Keratinocyte (primary cell): ENCODE data around the gene GRHPR. TPM values are rescaled to one million over a fixed set of nuclear protein-coding genes. Genes with fewer than 3 reads are reported as not detected.

Source experiments
- DNase-seq: peaks from one replicate; pipeline ENCODE4 v3.0.0-alpha.2; 2011; ENCODE audit warnings: low read depth, missing footprints, low spot score
- FAIRE-seq: peaks from 2 replicates; lab custom pipeline; 2011; peaks lifted over from hg19 to GRCh38; lab: Jason Lieb, UNC
- H2AFZ ChIP-seq: 2 replicates; pipeline ENCODE4 v1.6.0; 2012; ENCODE audit warnings: low read length, control low read depth, inconsistent platforms; ENCODE audit not compliant: control insufficient read depth
- H3K27ac ChIP-seq: 2 replicates; pipeline ENCODE4 v1.5.1; 2011; ENCODE audit warnings: low read length; ENCODE audit not compliant: control insufficient read depth, insufficient read depth
- H3K27me3 ChIP-seq: 3 replicates; pipeline ENCODE4 v1.6.0; 2011; ENCODE audit warnings: low read length; ENCODE audit not compliant: control insufficient read depth, insufficient read depth; ENCODE audit errors: extremely low read depth
- H3K36me3 ChIP-seq, 2 experiments: 2 replicates in 1 of 2; 3 replicates in 1 of 2; pipeline ENCODE4 v1.5.1; 2011; ENCODE audit warnings: low read length in 2 of 2, mild to moderate bottlenecking in 1 of 2; ENCODE audit not compliant: control insufficient read depth in 2 of 2, insufficient read depth in 2 of 2; ENCODE audit errors: extremely low read depth in 1 of 2
- H3K4me1 ChIP-seq: 3 replicates; pipeline ENCODE4 v1.5.1; 2011; ENCODE audit warnings: low read length; ENCODE audit not compliant: control insufficient read depth, insufficient read depth; ENCODE audit errors: extremely low read depth
- H3K4me2 ChIP-seq: 3 replicates; pipeline ENCODE4 v1.6.0; 2011; ENCODE audit warnings: low read depth, low read length; ENCODE audit not compliant: control insufficient read depth, insufficient read depth; ENCODE audit errors: extremely low read depth
- H3K4me3 ChIP-seq, 3 experiments: fragments of 200-600 bp in 1 of 3; sonication (generic) in 1 of 3; 2 replicates in 2 of 3; 3 replicates in 1 of 3; pipeline ENCODE4 v1.5.1; 2011 to 2016; ENCODE audit warnings: low read length in 3 of 3, mild to moderate bottlenecking in 3 of 3, control low read depth in 2 of 3, inconsistent platforms in 1 of 3, low read depth in 1 of 3, mixed read lengths in 1 of 3, mixed run types in 1 of 3, moderate library complexity in 1 of 3; ENCODE audit not compliant: control insufficient read depth in 2 of 3, insufficient read depth in 2 of 3; ENCODE audit errors: extremely low read depth in 1 of 3
- H3K79me2 ChIP-seq: 2 replicates; pipeline ENCODE4 v1.6.0; 2012; ENCODE audit warnings: low read length; ENCODE audit not compliant: control insufficient read depth, insufficient read depth
- H3K9ac ChIP-seq: 3 replicates; pipeline ENCODE4 v1.6.0; 2011; ENCODE audit warnings: low read length; ENCODE audit not compliant: control insufficient read depth, insufficient read depth; ENCODE audit errors: extremely low read depth
- H3K9me1 ChIP-seq: 3 replicates; pipeline ENCODE4 v1.6.0; 2011; ENCODE audit warnings: low read length; ENCODE audit not compliant: control insufficient read depth, insufficient read depth; ENCODE audit errors: extremely low read depth
- H3K9me3 ChIP-seq: 2 replicates; pipeline ENCODE4 v1.5.1; 2012; ENCODE audit warnings: low read depth, low read length; ENCODE audit not compliant: control insufficient read depth
- H4K20me1 ChIP-seq: 3 replicates; pipeline ENCODE4 v1.6.0; 2011; ENCODE audit warnings: low read length; ENCODE audit not compliant: control insufficient read depth, insufficient read depth; ENCODE audit errors: extremely low read depth
- EZH2 ChIP-seq: IDR thresholded peaks from one replicate; pipeline ENCODE4 v1.6.1; 2012; ENCODE audit warnings: inconsistent platforms, mild to moderate bottlenecking, low read length, moderate library complexity
- dilution Hi-C: fragments of 300-500 bp; cut with MboI; formaldehyde crosslinking; loops from one replicate; pipeline ENCODE4 v1.7.0; 2020; ENCODE audit warnings: low sequenced_read_pairs; ENCODE audit not compliant: extremely low pct_ligation_motif_present
- polyA plus RNA-seq, 5 experiments: library from polyadenylated mRNA; depleted of rRNA in 3 of 5; stranded (reverse) in 3 of 5; stranded (forward) in 1 of 5; unstranded in 1 of 5; fragments of >200 nt; gene quantifications; 1 replicate in 1 of 5; 2 replicates in 3 of 5; 3 replicates in 1 of 5; pipeline versions ENCODE4 v1.2.1 to v1.2.3, GENCODE V29; 2011 to 2012; ENCODE audit warnings: missing spikeins in 2 of 5, low read depth in 1 of 5, low replicate concordance in 1 of 5
- TF ChIP-seq, protein P1 (sequence below), 3 experiments: IDR thresholded peaks in 1 of 3; conservative IDR thresholded peaks in 1 of 3; optimal IDR thresholded peaks in 1 of 3; 2 replicates in 2 of 3; 3 replicates in 1 of 3; pipeline versions ENCODE3 to v1.5.1; 2011; ENCODE audit warnings: low read length in 3 of 3, mild to moderate bottlenecking in 3 of 3, moderate library complexity in 2 of 3, control low read depth in 1 of 3, inconsistent platforms in 1 of 3; ENCODE audit not compliant: insufficient read depth in 2 of 3; ENCODE audit errors: extremely low read depth in 1 of 3

GRHPR gene
- polyA plus RNA-seq, 1 donor (not counting 4 experiments of a cell fraction or from before 2014, with no cell fraction given), result 116 TPM

DNA sequence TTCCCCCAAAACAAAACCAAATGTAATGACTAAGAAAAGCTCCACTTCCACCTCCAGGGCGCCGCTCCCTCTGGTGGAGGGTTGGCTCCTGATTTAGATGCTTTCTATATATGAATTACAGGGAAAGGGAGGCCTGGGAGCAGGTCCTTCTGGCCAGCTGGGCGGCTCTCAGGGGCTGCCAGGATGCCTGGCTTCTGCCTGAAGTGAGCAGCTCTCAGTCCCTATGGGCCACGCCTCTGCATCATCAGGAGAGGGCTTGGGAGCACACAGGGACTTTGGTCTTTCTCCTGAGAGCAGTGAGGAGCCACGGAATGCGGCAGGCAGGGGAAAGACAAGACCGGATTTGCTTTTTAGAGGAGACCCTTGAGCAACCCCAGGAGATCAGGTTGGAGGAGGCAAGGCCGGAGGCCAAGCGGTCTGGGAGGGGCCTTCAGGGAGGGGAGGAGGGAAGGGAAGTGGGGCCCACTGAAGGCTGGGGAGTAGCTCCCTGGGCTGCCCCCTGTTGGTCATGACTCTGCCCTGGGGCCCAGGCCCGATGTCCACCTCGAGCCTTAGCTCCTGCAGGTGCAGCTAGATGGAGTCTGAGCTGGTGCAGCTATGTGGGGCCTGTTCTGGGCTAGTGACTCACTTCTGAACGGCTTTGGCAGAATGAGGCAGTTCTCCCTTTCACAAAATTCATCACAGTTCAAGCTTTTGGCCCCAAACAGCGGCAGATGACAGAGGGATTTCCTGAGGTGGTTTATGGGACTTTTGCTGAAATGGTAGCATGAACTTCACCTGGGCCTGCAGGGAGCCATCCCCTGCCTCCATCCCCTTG is 11.3 kb upstream of the GRHPR start:
- H3K27ac ChIP-seq, result no peak overlapping the region
- H3K27me3 ChIP-seq, result no peaks in the 10 kb centered on the region
- dilution Hi-C loops, result loop anchor here (25.0 kb wide), 1 partner anchor 99 kb away; no protein-coding TSS in a partner anchor
- peaks cover 43% of the 10 kb centered on the region for H3K4me1 ChIP-seq
- H3K36me3 ChIP-seq, result no peaks in the 10 kb centered on the region
- no peak overlapping the region for H3K4me2 ChIP-seq
- H3K9me3 ChIP-seq, result no peaks in the 10 kb centered on the region
- no peak overlapping the region for H3K4me3 ChIP-seq
- H3K79me2 ChIP-seq, result no peaks in the 10 kb centered on the region
- no peak overlapping the region for H2AFZ ChIP-seq
- FAIRE-seq, result no peak
- TF ChIP-seq EZH2, result no peak
- TF ChIP-seq, protein P1, sequence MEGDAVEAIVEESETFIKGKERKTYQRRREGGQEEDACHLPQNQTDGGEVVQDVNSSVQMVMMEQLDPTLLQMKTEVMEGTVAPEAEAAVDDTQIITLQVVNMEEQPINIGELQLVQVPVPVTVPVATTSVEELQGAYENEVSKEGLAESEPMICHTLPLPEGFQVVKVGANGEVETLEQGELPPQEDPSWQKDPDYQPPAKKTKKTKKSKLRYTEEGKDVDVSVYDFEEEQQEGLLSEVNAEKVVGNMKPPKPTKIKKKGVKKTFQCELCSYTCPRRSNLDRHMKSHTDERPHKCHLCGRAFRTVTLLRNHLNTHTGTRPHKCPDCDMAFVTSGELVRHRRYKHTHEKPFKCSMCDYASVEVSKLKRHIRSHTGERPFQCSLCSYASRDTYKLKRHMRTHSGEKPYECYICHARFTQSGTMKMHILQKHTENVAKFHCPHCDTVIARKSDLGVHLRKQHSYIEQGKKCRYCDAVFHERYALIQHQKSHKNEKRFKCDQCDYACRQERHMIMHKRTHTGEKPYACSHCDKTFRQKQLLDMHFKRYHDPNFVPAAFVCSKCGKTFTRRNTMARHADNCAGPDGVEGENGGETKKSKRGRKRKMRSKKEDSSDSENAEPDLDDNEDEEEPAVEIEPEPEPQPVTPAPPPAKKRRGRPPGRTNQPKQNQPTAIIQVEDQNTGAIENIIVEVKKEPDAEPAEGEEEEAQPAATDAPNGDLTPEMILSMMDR (optimal IDR thresholded peaks at IDR 0.05 in 1 of 3, IDR thresholded peaks at IDR 0.05 in 1 of 3, conservative IDR thresholded peaks at IDR 0.05 in 1 of 3; ENCODE audit: extremely low read depth in 1 of 3, insufficient read depth in 2 of 3, low read length in 3 of 3), result peak in 2 of 3 experiments; percentile 23 to 35
- no peaks in the 10 kb centered on the region for H4K20me1 ChIP-seq
- no peaks in the 10 kb centered on the region for H3K9me1 ChIP-seq
- H3K9ac ChIP-seq, result no peak overlapping the region
- no peak for DNase-seq

DNA sequence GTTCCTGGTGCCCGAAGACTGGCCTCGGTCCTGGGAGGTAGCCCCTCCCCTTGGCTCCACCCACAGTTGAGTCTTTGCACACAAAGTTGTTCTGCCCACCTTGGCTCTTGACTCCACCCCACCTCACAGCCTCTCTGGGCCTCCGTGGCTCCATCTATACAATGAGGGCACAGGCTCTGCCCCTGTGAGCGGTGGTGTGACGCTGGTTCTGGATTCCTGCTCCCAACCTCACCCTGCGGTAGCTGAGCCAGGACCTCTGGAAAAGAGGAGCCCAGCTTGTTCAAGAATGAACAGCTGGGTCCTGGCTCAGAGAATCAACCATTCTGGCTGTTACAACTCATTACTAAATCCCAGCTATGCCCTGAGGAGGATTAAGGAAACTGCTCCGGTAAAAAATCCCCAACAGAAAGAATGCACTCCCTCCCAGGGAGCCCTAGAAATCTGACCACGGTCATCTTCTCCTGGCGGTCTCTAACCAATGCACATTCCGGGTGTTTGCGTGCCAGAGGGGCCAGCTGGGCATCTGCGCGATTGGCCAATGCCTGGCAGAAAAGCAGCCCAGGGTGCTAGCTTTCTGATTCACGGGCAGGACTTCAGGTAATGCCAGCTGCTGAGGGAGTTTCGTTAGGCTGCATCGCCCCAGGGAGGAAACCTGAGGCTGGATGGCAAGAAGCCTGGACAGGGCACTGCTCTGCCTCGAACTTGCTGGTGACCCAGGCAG is 9.9 kb upstream of the GRHPR start:
- H3K4me2 ChIP-seq, result peak overlapping the region; percentile 66
- no peaks in the 10 kb centered on the region for H3K79me2 ChIP-seq
- DNase-seq, result peak; percentile 41
- peak; percentile 75 for FAIRE-seq
- dilution Hi-C loops, result loop anchor here (25.0 kb wide), 1 partner anchor 100 kb away; no protein-coding TSS in a partner anchor
- no peaks in the 10 kb centered on the region for H3K9me3 ChIP-seq
- peak overlapping the region in 1 of 3 experiments; percentile 6 for H3K4me3 ChIP-seq
- no peaks in the 10 kb centered on the region for H3K9me1 ChIP-seq
- no peaks in the 10 kb centered on the region for H3K27me3 ChIP-seq
- peak overlapping the region; percentile 45 for H3K9ac ChIP-seq
- H3K4me1 ChIP-seq, result peaks cover 43% of the 10 kb centered on the region
- H4K20me1 ChIP-seq, result no peaks in the 10 kb centered on the region
- no peaks in the 10 kb centered on the region for H3K36me3 ChIP-seq
- TF ChIP-seq EZH2, result no peak
- peak overlapping the region; percentile 35 for H2AFZ ChIP-seq
- H3K27ac ChIP-seq, result peak overlapping the region; percentile 23
